ENCODE results near the gene ZFC3H1. TPM values are rescaled to one million over a fixed set of nuclear protein-coding genes. Genes with fewer than 3 reads are reported as not detected.
"Not testable (repeated sequence)": the region's sequence is repeated elsewhere in the genome, so short reads cannot be mapped to it uniquely, and the experiment has no call there.

ZFC3H1 gene
- total RNA-seq, 1 donor from 2014 or later: 30.6 TPM

GRCh38 chr12:71584356-71584755 lies 79.3 kb downstream of the ZFC3H1 start:
- FAIRE-seq (no peak), DNase-seq (ENCODE audit: low spot score in 2 of 2) (no peak)

DNA sequence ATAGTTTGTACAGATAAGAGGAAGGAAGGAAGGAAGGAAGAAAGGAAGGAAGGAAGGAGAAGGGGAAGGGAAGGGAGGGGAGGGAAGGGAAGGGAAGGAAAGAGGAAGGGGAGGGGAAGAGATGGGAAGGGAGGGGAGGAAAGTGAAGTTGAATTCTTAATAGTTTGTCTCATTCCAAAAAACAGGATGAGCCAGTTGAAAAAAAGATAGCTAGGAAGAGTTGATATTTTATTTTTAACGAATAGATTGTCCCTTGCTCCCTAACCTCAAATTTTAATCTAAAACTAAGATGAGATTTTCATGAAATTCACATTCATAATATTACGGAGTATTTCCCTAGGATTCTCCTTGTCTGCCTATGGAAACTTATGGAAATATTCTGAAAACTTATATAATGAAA lies 80.7 kb downstream of the ZFC3H1 start:
- FAIRE-seq (no peak), DNase-seq (ENCODE audit: low spot score in 2 of 2) (no peak)

- DNase-seq (ENCODE audit: low spot score in 2 of 2) (no peak), FAIRE-seq (no peak)
Observed at GRCh38 chr12:71581206-71581605, 82.4 kb downstream of the ZFC3H1 start.

GRCh38 chr12:71578694-71579258 lies 84.9 kb downstream of the ZFC3H1 start:
- DNase-seq (ENCODE audit: low spot score in 2 of 2): no peak
- FAIRE-seq: no peak

DNA sequence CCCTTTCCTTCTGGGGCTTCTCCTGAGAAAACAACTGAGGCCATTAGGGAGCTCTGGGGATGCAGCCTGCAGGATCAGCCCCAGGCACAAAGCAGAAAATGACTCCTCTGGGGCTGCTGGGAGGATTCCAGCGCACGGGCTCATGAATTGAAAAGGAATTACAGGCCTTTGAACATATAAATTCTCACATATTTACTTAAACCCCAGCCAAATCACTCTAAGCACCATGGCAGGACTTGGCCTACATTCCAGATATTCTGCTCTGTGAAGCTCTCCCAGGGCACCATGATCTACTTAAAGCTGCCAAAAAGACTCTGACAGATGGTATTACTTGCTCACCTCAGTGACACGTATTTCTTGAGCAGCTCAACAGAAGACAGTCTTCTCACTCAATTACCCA lies 87.2 kb downstream of the ZFC3H1 start:
- no peak for FAIRE-seq
- DNase-seq (ENCODE audit: low spot score in 2 of 2): no peak

DNA sequence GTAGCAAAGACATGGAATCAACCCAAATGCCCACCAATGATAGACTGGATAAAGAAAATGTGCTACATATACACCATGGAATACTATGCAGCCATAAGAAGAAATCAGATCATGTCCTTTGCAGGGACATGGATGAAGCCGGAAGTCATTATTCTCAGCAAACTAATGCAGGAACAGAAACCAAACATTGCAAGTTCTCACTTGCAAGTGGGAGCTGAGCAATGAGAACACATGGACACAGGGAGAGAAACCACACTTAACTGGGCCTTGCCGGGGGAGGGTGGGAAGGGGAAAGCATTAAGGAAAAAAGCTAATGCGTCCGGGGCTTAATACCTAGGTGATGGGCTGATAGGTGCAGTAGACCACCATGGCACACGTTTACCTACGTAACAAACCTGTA lies 93.8 kb downstream of the ZFC3H1 start:
- DNase-seq (ENCODE audit: low spot score in 2 of 2); FAIRE-seq: not testable (repeated sequence)

GRCh38 chr12:71567537-71567936 lies 96.1 kb downstream of the ZFC3H1 start:
- FAIRE-seq (no peak), DNase-seq (ENCODE audit: low spot score in 2 of 2) (no peak)

- DNase-seq (ENCODE audit: low spot score in 2 of 2): no peak
- FAIRE-seq: no peak
Observed at GRCh38 chr12:71566655-71567054, 97.0 kb downstream of the ZFC3H1 start.

GRCh38 chr12:71565535-71565934 lies 98.1 kb downstream of the ZFC3H1 start:
- no peak for DNase-seq (ENCODE audit: low spot score in 2 of 2)
- FAIRE-seq: no peak

DNA sequence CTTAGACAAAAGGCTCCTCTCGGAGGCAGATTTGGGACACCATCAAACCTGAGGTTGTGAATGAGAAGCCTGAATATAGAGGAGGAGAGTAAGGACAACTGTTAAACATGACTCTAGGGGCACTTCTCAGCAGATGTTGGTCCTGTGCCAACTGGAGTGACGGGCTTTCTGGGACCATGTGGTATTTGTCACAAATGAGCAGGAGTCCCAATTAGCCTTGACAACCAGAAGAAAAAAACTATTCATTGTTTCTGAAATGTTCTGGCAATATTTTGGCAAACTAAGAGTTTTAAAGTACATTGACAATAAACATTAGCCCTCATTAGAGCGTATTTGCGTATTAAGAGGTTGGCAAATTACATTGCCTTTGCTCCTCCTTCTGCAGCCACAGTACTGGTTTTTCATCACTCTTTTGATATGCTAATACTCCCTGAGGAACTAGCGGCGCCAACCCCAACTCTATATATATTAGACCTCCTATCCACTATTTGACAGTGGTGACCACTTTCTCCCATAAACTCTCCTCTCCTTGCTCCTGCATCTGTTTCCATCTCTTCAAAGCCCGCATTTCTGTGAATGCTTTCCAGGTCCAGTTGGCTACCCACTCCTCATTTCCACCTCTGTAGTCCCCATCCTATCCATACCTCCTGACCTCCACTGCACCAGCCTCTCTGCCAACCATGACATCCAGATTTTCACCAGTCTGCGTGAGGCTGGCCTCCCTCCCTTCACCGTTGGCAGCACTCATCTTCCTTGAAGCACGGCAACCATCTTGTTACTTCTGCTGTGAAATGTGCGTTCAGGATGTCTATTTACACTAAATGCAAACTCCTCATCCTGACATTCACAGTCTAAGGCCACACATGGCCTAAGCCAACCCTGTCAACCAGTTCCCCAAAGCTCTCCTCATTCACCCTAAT lies 100.7 kb downstream of the ZFC3H1 start:
- no peak for FAIRE-seq
- no peak for DNase-seq (ENCODE audit: low spot score in 2 of 2)

Small RNA genes lying within 50 kb of the gene (small RNA-seq; reads per million reads assigned to genes)
- not detected for gene RF00560

Other genes with a start within 250 kb of the ZFC3H1 start
- gene LGR5, start 224.1 kb downstream of the ZFC3H1 start, total RNA-seq: under 0.01 TPM
- 38.7 TPM for gene THAP2, start 453 bp upstream of the ZFC3H1 start, total RNA-seq
- gene TMEM19, start 22.2 kb upstream of the ZFC3H1 start, total RNA-seq: 69.7 TPM
- 14.3 TPM for gene RAB21, start 91.0 kb upstream of the ZFC3H1 start, total RNA-seq
- gene TBC1D15, start 175.9 kb upstream of the ZFC3H1 start, total RNA-seq: 25.7 TPM

All from frontal cortex (tissue), 4 donors.